Measurements from ENCODE around the gene UBR4. TPM values are rescaled to one million over a fixed set of nuclear protein-coding genes. Genes with fewer than 3 reads are reported as not detected.

The UBR4 gene
- total and polyA plus RNA-seq, 10 of the 15 experiments (the other 5 are each of a cell fraction or from before 2014, with no cell fraction given), result 34.2 to 124 (median 56.2) TPM

DNA sequence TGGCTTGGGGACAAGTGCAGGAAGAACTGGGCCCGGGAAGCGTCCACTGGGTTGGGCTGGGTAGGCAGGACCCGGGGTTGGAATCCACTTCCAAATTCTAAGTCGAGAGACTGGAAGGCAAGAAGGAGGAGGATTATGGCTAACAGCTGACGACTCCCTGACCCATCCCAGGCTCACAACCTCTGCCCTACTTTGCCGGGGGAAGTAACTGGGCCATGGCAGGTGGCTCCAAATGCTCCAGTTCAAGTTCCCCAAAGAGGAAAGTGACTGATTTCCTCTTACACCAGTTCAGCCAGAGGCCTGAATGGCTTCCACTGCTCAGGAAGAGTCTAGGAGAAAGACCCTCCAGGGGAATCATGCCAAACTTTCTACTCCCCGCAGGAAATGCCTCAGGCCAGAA is 29.8 kb upstream of the UBR4 start:
- POLR2A ChIA-PET, result no interaction called here

More for the DNA sequence above, 29.8 kb upstream of the UBR4 start:
- CTCF ChIA-PET, result interaction anchor here (0.7 to 3.6 kb wide), 15 partner anchors 11 to 356 kb away, joined by 3 to 20 read pairs (median 4); no protein-coding TSS in a partner anchor
- SMC1A ChIA-PET (ENCODE audit: uncharacterized antibody, unreplicated experiment), result interaction anchor here (0.7 to 0.9 kb wide), 3 partner anchors 29 to 42 kb away, joined by 3 read pairs; no protein-coding TSS in a partner anchor
- H3K4me3 ChIP-seq, result no peak overlapping the region
- WGBS (ENCODE audit: insufficient coverage, insufficient replicate concordance, low lambda C conversion rate, missing lambda C conversion rate), result 98% methylated on average over 7 of the region's 7 CpGs
- H2AFZ ChIP-seq (ENCODE audit: control insufficient read depth, low read depth, low read length), result no peak overlapping the region
- H4K20me1 ChIP-seq (ENCODE audit: control insufficient read depth, insufficient read depth), result no peaks in the 10 kb centered on the region
- BruUV-seq (replicated peaks), result no TSS peak
- no peak for ATAC-seq
- peaks cover 36 to 72% of the 10 kb centered on the region in 2 experiments for H3K36me3 ChIP-seq (ENCODE audit: control insufficient read depth in 2 of 2, insufficient read depth in 2 of 2, low read length in 1 of 2)
- H3K4me1 ChIP-seq (ENCODE audit: control insufficient read depth, insufficient read depth, low read length), result no peaks in the 10 kb centered on the region
- H3K79me2 ChIP-seq (ENCODE audit: control insufficient read depth, insufficient read depth, low read length), result no peaks in the 10 kb centered on the region
- in situ Hi-C loops (cut with MboI), result no loop called here
- H3K9me3 ChIP-seq (replicated peaks; ENCODE audit: control insufficient read depth, insufficient read depth, low read length), result no peaks in the 10 kb centered on the region
- H3K9ac ChIP-seq (ENCODE audit: control insufficient read depth, insufficient read depth, low read length), result no peak overlapping the region
- H3K4me2 ChIP-seq (ENCODE audit: control insufficient read depth, insufficient read depth), result no peak overlapping the region
- H3K27ac ChIP-seq (ENCODE audit: control insufficient read depth, insufficient read depth), result no peak overlapping the region
- H3K27me3 ChIP-seq (replicated peaks in 1 of 2; ENCODE audit: control insufficient read depth in 2 of 2, insufficient read depth in 2 of 2, low read length in 1 of 2), result no peaks in the 10 kb centered on the region
- TF ChIP-seq, protein P1, sequence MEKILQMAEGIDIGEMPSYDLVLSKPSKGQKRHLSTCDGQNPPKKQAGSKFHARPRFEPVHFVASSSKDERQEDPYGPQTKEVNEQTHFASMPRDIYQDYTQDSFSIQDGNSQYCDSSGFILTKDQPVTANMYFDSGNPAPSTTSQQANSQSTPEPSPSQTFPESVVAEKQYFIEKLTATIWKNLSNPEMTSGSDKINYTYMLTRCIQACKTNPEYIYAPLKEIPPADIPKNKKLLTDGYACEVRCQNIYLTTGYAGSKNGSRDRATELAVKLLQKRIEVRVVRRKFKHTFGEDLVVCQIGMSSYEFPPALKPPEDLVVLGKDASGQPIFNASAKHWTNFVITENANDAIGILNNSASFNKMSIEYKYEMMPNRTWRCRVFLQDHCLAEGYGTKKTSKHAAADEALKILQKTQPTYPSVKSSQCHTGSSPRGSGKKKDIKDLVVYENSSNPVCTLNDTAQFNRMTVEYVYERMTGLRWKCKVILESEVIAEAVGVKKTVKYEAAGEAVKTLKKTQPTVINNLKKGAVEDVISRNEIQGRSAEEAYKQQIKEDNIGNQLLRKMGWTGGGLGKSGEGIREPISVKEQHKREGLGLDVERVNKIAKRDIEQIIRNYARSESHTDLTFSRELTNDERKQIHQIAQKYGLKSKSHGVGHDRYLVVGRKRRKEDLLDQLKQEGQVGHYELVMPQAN (conservative IDR thresholded peaks at IDR 0.05), result no peak
- TF ChIP-seq, protein P2, sequence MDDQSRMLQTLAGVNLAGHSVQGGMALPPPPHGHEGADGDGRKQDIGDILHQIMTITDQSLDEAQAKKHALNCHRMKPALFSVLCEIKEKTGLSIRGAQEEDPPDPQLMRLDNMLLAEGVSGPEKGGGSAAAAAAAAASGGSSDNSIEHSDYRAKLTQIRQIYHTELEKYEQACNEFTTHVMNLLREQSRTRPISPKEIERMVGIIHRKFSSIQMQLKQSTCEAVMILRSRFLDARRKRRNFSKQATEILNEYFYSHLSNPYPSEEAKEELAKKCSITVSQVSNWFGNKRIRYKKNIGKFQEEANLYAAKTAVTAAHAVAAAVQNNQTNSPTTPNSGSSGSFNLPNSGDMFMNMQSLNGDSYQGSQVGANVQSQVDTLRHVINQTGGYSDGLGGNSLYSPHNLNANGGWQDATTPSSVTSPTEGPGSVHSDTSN (IDR thresholded peaks at IDR 0.05; ENCODE audit: insufficient replicate concordance, low read depth, low read length), result no peak
- TF ChIP-seq, protein P3, sequence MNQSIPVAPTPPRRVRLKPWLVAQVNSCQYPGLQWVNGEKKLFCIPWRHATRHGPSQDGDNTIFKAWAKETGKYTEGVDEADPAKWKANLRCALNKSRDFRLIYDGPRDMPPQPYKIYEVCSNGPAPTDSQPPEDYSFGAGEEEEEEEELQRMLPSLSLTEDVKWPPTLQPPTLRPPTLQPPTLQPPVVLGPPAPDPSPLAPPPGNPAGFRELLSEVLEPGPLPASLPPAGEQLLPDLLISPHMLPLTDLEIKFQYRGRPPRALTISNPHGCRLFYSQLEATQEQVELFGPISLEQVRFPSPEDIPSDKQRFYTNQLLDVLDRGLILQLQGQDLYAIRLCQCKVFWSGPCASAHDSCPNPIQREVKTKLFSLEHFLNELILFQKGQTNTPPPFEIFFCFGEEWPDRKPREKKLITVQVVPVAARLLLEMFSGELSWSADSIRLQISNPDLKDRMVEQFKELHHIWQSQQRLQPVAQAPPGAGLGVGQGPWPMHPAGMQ (IDR thresholded peaks at IDR 0.05; ENCODE audit: borderline replicate concordance), result no peak
- TF ChIP-seq, protein P4, sequence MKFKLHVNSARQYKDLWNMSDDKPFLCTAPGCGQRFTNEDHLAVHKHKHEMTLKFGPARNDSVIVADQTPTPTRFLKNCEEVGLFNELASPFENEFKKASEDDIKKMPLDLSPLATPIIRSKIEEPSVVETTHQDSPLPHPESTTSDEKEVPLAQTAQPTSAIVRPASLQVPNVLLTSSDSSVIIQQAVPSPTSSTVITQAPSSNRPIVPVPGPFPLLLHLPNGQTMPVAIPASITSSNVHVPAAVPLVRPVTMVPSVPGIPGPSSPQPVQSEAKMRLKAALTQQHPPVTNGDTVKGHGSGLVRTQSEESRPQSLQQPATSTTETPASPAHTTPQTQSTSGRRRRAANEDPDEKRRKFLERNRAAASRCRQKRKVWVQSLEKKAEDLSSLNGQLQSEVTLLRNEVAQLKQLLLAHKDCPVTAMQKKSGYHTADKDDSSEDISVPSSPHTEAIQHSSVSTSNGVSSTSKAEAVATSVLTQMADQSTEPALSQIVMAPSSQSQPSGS (IDR thresholded peaks at IDR 0.05; ENCODE audit: low read length), result no peak
- no peak for TF ChIP-seq KLF5 (IDR thresholded peaks at IDR 0.05; ENCODE audit: partially characterized antibody)
- TF ChIP-seq SIX5 (IDR thresholded peaks at IDR 0.05; ENCODE audit: low read depth, low read length, severe bottlenecking), result no peak
- TF ChIP-seq, protein P5, sequence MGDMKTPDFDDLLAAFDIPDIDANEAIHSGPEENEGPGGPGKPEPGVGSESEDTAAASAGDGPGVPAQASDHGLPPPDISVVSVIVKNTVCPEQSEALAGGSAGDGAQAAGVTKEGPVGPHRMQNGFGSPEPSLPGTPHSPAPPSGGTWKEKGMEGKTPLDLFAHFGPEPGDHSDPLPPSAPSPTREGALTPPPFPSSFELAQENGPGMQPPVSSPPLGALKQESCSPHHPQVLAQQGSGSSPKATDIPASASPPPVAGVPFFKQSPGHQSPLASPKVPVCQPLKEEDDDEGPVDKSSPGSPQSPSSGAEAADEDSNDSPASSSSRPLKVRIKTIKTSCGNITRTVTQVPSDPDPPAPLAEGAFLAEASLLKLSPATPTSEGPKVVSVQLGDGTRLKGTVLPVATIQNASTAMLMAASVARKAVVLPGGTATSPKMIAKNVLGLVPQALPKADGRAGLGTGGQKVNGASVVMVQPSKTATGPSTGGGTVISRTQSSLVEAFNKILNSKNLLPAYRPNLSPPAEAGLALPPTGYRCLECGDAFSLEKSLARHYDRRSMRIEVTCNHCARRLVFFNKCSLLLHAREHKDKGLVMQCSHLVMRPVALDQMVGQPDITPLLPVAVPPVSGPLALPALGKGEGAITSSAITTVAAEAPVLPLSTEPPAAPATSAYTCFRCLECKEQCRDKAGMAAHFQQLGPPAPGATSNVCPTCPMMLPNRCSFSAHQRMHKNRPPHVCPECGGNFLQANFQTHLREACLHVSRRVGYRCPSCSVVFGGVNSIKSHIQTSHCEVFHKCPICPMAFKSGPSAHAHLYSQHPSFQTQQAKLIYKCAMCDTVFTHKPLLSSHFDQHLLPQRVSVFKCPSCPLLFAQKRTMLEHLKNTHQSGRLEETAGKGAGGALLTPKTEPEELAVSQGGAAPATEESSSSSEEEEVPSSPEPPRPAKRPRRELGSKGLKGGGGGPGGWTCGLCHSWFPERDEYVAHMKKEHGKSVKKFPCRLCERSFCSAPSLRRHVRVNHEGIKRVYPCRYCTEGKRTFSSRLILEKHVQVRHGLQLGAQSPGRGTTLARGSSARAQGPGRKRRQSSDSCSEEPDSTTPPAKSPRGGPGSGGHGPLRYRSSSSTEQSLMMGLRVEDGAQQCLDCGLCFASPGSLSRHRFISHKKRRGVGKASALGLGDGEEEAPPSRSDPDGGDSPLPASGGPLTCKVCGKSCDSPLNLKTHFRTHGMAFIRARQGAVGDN (IDR thresholded peaks at IDR 0.05), result no peak
- TF ChIP-seq RBBP5 (conservative IDR thresholded peaks at IDR 0.05), result no peak
- intact Hi-C loops (cut with micrococcal nuclease; ENCODE audit: unreplicated experiment), result loop anchor here (2.0 to 10.0 kb wide), 2 partner anchors 85 to 355 kb away; no protein-coding TSS in a partner anchor
- FAIRE-seq, result no peak
- DNase-seq (ENCODE audit: low read depth, low spot score), result no peak
- RAD21 ChIA-PET (ENCODE audit: unreplicated experiment), result interaction anchor here (0.9 to 1.4 kb wide), 3 partner anchors 64 to 331 kb away, joined by 3 to 5 read pairs (median 3); no protein-coding TSS in a partner anchor

Data from GM12878 (cell line).